ENCODE measurements around the gene CEP350.

- TF ChIP-seq EZH2 (IDR thresholded peaks at IDR 0.05; ENCODE audit: low read length, missing control alignments) (no peak), CTCF (conservative IDR thresholded peaks at IDR 0.05 in 1 of 2, IDR thresholded peaks at IDR 0.05 in 1 of 2; ENCODE audit: low read depth in 1 of 2, low read length in 2 of 2) (no peak)
Measured at GRCh38 chr1:180143359-180143758, 188.7 kb downstream of the CEP350 start.
